Measurements from ENCODE around the gene TMEM89. TPM values are rescaled to one million over a fixed set of nuclear protein-coding genes. Genes with fewer than 3 reads are reported as not detected.

Gene TMEM89
- polyA plus RNA-seq, 2 of the 4 experiments (the other 2 are of a cell fraction) = not detected

DNA sequence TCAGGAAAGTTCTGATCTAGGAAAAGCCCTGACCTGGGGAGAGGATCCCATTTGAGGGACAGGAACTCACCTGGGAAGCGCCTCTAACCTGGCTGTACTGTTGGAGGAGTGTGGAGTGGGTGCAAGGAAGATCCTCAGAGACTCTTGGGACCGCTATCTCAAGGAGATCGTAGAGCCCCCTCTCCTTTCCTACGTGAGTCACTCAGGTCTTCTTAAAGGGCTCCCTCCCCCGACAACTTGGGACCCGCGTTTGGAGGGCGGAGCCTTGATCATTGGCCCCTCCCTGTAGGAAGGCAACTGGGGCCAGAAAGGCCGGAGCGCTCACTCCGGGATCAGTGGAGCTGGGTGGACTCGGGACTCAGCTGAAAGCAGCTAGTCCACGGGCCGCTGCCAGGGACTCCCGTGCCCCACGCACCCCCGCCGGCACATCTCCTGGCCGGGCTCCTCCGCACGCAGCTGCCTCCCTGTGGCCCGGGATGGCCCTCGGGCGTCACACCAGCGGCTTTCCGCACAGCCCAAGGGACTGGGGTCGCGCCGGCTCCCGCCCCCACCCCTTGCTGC is 13.2 kb upstream of the TMEM89 start:
- peak; percentile 41 to 65 for DNase-seq (ENCODE audit: low read depth in 1 of 2, low spot score in 1 of 2)
- POLR2A ChIA-PET = interaction anchor here (1.2 to 2.1 kb wide), 2 partner anchors 28 to 161 kb away, joined by 3 to 9 read pairs; partner anchors contain the start of gene CELSR3
- peak overlapping the region; percentile 79 to 97 for H3K27ac ChIP-seq
- H3K9me3 ChIP-seq = no peaks in the 10 kb centered on the region
- TF ChIP-seq BCL3 (IDR thresholded peaks at IDR 0.05) = 0 out of 3 replicates have a peak, but pooled peaks have one; percentile 14
- peak; percentile 13; the same call in 1 of the 2 replicates for TF ChIP-seq POLR2A (IDR thresholded peaks at IDR 0.05; ENCODE audit: low read length)
- TF ChIP-seq HMGXB4 (CRISPR knock-in tag; IDR thresholded peaks at IDR 0.05; ENCODE audit: borderline replicate concordance) = no peak
- no peak for TF ChIP-seq TP53 (CRISPR knock-in tag; IDR thresholded peaks at IDR 0.05)
- no peak for TF ChIP-seq SMC3 (IDR thresholded peaks at IDR 0.05)
- peak; percentile 34; the same call in 1 of the 2 replicates for TF ChIP-seq PHF8 (IDR thresholded peaks at IDR 0.05; ENCODE audit: borderline replicate concordance, low read depth)
- TF ChIP-seq ELK1 (IDR thresholded peaks at IDR 0.05; ENCODE audit: low read depth, low read length) = no peak
- no peak for TF ChIP-seq ESRRA (IDR thresholded peaks at IDR 0.05; ENCODE audit: borderline replicate concordance, low read length)
- FAIRE-seq = no peak
- CTCF ChIA-PET = interaction anchor here (0.5 to 4.3 kb wide), 26 partner anchors 8 to 176 kb away, joined by 3 to 46 read pairs (median 4); partner anchors contain the start of genes CELSR3, COL7A1, TMEM89 and UCN2
- 100% methylated on average over 1 of the region's 30 CpGs for WGBS (ENCODE audit: missing lambda C conversion rate)
- peak; percentile 41 to 71 for ATAC-seq
- H3K4me3 ChIP-seq = peak overlapping the region; percentile 82
- H3K4me1 ChIP-seq = peaks cover 16% of the 10 kb centered on the region
- peak overlapping the region; percentile 81 for H3K4me2 ChIP-seq

- Histone ChIP-seq H3K9me3 (no peaks in the 10 kb centered on the region), H3K4me3 (no peak overlapping the region), H3K4me2 (peak overlapping the region; percentile 81), H3K4me1 (peaks cover 16% of the 10 kb centered on the region), H3K27ac (peak overlapping the region in 1 of 2 experiments; percentile 97; a peak in 1 of 6 replicates)
- CTCF ChIA-PET = interaction anchor here (1.0 to 4.3 kb wide), 8 partner anchors 11 to 75 kb away, joined by 3 to 46 read pairs (median 4); partner anchors contain the start of genes COL7A1 and TMEM89
- TF ChIP-seq TP53 (CRISPR knock-in tag; IDR thresholded peaks at IDR 0.05) = no peak
- no peak for TF ChIP-seq FOSB (CRISPR knock-in tag; IDR thresholded peaks at IDR 0.05)
- no peak for TF ChIP-seq CBX8 (IDR thresholded peaks at IDR 0.05)
- no peak for TF ChIP-seq RFX5 (IDR thresholded peaks at IDR 0.05)
- no peak for TF ChIP-seq HOXB13 (CRISPR knock-in tag; IDR thresholded peaks at IDR 0.05; ENCODE audit: low read depth)
- no peak for TF ChIP-seq CHD2 (IDR thresholded peaks at IDR 0.05; ENCODE audit: low read length, partially characterized antibody)
- TF ChIP-seq BCL3 (IDR thresholded peaks at IDR 0.05) = no peak
- no peak for TF ChIP-seq SMC3 (IDR thresholded peaks at IDR 0.05)
- TF ChIP-seq POLR2AphosphoS2 (conservative IDR thresholded peaks at IDR 0.05; ENCODE audit: low read length) = no peak
- no peak for DNase-seq (ENCODE audit: low read depth in 1 of 2, low spot score in 1 of 2)
- POLR2A ChIA-PET = interaction anchor here (2.1 kb wide), 1 partner anchor 29 kb away, joined by 9 read pairs; the partner anchor contains the start of gene CELSR3
- ATAC-seq = no peak
- FAIRE-seq = no peak
- 90% methylated on average over 2 of the region's 2 CpGs for WGBS (ENCODE audit: missing lambda C conversion rate)
Observed at GRCh38 chr3:48633743-48634142, 12.2 kb upstream of the TMEM89 start.

GRCh38 chr3:48633256-48633655 is 11.7 kb upstream of the TMEM89 start:
- ChIA-PET POLR2A (no interaction called here), CTCF (interaction anchor here (1.0 to 4.3 kb wide), 6 partner anchors 12 to 75 kb away, joined by 3 to 46 read pairs (median 10); partner anchors contain the start of genes COL7A1 and TMEM89)
- Histone ChIP-seq H3K4me3 (no peak overlapping the region), H3K9me3 (no peaks in the 10 kb centered on the region), H3K27ac (no peak overlapping the region), H3K4me1 (peaks cover 16% of the 10 kb centered on the region), H3K4me2 (no peak overlapping the region)
- DNase-seq (ENCODE audit: low read depth in 1 of 2, low spot score in 1 of 2) (no peak), ATAC-seq (no peak), FAIRE-seq (no peak)
- WGBS (ENCODE audit: missing lambda C conversion rate) = 94% methylated on average over 8 of the region's 15 CpGs
- TF ChIP-seq HES2 (IDR thresholded peaks at IDR 0.05) (no peak), KDM5A (IDR thresholded peaks at IDR 0.05) (no peak), FOSB (CRISPR knock-in tag; IDR thresholded peaks at IDR 0.05) (no peak), POLR2A (IDR thresholded peaks at IDR 0.05; ENCODE audit: low read length) (no peak), HMGXB4 (CRISPR knock-in tag; IDR thresholded peaks at IDR 0.05; ENCODE audit: borderline replicate concordance) (no peak), JUN (IDR thresholded peaks at IDR 0.05) (no peak), CBX2 (IDR thresholded peaks at IDR 0.05; ENCODE audit: borderline replicate concordance, low read depth) (no peak), TFCP2L1 (CRISPR knock-in tag; IDR thresholded peaks at IDR 0.05) (no peak), ESRRA (IDR thresholded peaks at IDR 0.05; ENCODE audit: borderline replicate concordance, low read length) (no peak), TP53 (CRISPR knock-in tag; IDR thresholded peaks at IDR 0.05) (no peak), NPAS2 (CRISPR knock-in tag; IDR thresholded peaks at IDR 0.05; ENCODE audit: borderline replicate concordance) (no peak), RCOR1 (IDR thresholded peaks at IDR 0.05; ENCODE audit: low read depth, low read length) (no peak)
- TF ChIP-seq, protein P1, sequence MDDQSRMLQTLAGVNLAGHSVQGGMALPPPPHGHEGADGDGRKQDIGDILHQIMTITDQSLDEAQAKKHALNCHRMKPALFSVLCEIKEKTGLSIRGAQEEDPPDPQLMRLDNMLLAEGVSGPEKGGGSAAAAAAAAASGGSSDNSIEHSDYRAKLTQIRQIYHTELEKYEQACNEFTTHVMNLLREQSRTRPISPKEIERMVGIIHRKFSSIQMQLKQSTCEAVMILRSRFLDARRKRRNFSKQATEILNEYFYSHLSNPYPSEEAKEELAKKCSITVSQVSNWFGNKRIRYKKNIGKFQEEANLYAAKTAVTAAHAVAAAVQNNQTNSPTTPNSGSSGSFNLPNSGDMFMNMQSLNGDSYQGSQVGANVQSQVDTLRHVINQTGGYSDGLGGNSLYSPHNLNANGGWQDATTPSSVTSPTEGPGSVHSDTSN (IDR thresholded peaks at IDR 0.05) = no peak
